Measurements from ENCODE around the gene VPS4B. TPM values are rescaled to one million over a fixed set of nuclear protein-coding genes. Genes with fewer than 3 reads are reported as not detected.
"Not testable (repeated sequence)": the region's sequence is repeated elsewhere in the genome, so short reads cannot be mapped to it uniquely, and the experiment has no call there.

VPS4B gene
- 62.1 TPM for polyA plus RNA-seq (ENCODE audit: insufficient read length)
- long read RNA-seq, donor 1, transcript VPS4B-201 (11 exons, 3,324 nt), result major isoform, 6 of 25 reads
- long read RNA-seq, donor 1, partial matches to known transcripts, result 16 of 25 reads
- long read RNA-seq, donor 1, other reads (novel, unspliced or antisense), result 0 of 25 reads
- long read RNA-seq, donor 2, transcript VPS4B-201 (11 exons, 3,324 nt), result major isoform, 11 of 23 reads
- long read RNA-seq, donor 2, partial matches to known transcripts, result 12 of 23 reads
- long read RNA-seq, donor 2, other reads (novel, unspliced or antisense), result 0 of 23 reads
- long read RNA-seq, donor 3, transcript VPS4B-201 (11 exons, 3,324 nt), result major isoform, 9 of 22 reads
- long read RNA-seq, donor 3, partial matches to known transcripts, result 9 of 22 reads
- long read RNA-seq, donor 3, other reads (novel, unspliced or antisense), result 0 of 22 reads
- long read RNA-seq, donor 4, result 0 reads
- long read RNA-seq, donor 5, transcript VPS4B-201 (11 exons, 3,324 nt), result major isoform, 14 of 25 reads
- long read RNA-seq, donor 5, partial matches to known transcripts, result 10 of 25 reads
- long read RNA-seq, donor 5, other reads (novel, unspliced or antisense), result 0 of 25 reads
- long read RNA-seq, donor 6, transcript VPS4B-201 (11 exons, 3,324 nt), result major isoform, 10 of 32 reads
- long read RNA-seq, donor 6, partial matches to known transcripts, result 22 of 32 reads
- long read RNA-seq, donor 6, other reads (novel, unspliced or antisense), result 0 of 32 reads
- long read RNA-seq, donor 7, transcript VPS4B-201 (11 exons, 3,324 nt), result major isoform, 15 of 26 reads
- long read RNA-seq, donor 7, partial matches to known transcripts, result 9 of 26 reads
- long read RNA-seq, donor 7, other reads (novel, unspliced or antisense), result 0 of 26 reads
- long read RNA-seq, donor 8, partial matches to known transcripts, result 6 of 11 reads
- long read RNA-seq, donor 8, other reads (novel, unspliced or antisense), result 0 of 11 reads

DNA sequence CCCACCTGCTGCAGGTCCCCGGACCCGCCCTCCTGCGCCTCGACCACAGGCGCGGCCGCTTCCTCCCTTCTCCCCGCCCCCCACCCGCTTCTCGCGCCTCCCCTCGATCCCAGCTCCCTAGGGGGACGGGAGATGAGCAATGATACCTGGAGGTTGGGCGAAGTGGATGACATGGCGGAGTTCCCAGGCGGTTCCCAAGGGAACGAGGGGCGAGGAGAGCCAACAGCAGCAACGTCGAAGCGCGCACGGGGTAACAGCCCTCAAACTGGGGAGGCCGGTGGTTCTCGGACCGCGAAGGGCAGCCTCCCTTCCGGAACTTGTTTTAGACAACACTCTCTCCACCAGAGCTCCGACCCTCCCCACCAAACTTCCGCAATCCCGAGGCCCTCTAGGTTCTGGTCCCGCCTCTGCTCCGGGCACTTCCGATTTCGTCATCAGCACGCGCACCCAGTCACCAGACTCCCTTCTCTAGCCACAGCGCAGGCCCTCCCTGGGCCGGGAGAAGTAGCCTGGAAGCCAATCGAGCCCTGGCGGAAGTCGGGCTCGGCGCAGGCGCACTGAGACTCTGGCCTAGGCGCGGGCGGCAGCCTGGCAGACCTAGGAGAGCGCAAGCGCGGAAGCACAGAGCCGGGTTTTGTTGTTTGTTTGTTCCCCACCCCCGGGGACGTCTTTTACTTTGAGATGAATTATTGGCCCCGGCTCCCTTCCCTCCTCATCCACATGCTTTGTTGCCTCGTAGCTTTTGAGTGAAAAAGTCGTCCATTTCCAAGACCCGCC, at the start of gene VPS4B:
Gene VPS4B (minus strand): TSS at position 390 of the 777 bp plus-strand sequence. CDS start 217 bp downstream, at position 173.
- DNase-seq, result peak; percentile 99

- DNase-seq, result no peak
Observed at GRCh38 chr18:63470751-63471150, 48.5 kb upstream of the VPS4B start.

GRCh38 chr18:63468575-63468974, 46.3 kb upstream of the VPS4B start:
- DNase-seq, result no peak

DNA sequence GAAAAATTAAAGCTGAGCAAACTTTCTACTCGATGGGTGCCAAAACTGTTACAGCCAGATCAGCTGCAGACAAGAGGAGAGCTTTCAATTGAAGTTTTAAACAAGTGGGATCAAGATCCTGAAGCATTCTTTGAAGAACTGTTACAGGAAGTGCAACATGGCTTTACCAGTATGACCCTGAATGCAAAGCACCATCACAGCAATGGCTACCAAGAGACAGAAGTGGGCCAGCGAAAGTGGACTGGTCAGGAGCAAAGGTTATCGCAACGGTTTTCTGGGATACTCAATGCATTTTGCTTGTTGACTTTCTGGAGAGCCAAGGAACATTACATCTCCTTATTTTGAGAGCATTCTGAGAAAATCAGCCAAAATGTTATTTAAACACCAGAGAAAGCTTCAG, 45.4 kb upstream of the VPS4B start:
- no peak for DNase-seq

DNA sequence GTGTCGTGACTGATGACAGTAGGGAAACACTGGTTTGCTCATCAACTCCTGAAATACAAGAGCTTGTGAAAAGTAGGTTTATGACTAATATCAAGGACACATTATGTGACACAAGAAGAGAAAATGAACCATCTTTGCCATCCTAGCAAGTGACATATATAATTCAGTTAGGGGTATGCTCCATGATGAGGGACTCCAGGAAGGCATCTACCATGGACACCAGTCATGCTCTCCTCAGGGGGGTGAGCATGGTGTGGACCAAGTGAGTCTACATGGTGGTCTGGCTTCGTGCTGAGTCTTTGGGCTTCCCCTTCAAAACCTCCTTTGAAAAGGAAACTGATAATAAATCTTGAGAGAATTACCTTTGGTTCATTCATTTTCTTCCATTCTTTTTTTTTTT, 42.8 kb upstream of the VPS4B start:
- DNase-seq, result no peak

DNA sequence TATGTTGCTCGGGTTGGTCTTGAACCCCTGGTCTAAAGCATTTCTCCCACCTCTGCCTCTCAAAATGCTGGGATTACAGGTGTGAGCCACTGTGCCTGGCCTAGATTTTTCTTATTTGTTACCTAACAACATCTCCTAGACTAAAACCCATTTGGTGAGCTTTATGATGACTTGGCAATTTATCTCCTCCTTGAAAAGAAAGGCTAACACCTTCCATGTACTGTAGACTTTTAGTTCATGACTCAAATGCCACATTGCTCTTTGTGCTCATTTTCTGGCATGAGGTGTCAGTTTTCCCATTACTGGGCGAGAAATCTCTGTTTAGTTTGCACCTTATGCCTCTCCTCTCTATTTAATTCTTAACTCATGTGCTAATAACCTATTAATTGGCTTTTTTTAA, 42.2 kb upstream of the VPS4B start:
- DNase-seq, result no peak

- no peak for DNase-seq
Observed at GRCh38 chr18:63460414-63460813, 38.1 kb upstream of the VPS4B start.

GRCh38 chr18:63457977-63458376, 35.7 kb upstream of the VPS4B start:
- DNase-seq, result no peak

DNA sequence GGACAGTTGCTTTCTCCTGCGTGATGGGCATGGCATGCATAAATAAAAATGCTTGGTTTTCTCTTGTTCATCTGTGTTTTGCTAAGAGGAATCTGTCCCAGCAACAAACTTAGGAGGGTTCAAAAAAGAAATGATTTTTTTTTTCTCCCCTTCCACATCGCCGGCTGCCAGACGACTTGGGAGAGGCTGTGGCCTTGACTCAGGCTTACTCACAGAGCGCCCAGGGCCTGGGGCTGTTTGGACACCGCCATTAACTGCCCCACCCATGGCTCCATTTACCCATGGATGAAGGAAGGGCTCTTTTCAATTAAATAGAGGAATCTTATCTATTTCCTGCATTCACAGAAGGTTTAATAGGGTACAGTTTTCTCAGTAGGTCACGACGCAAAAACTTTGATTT, 32.2 kb upstream of the VPS4B start:
- no peak for DNase-seq

- not testable (repeated sequence) for DNase-seq
Observed at GRCh38 chr18:63452751-63453150, 30.5 kb upstream of the VPS4B start.

- peak; percentile 20 for DNase-seq
Observed at GRCh38 chr18:63451799-63452660, 29.8 kb upstream of the VPS4B start.

DNA sequence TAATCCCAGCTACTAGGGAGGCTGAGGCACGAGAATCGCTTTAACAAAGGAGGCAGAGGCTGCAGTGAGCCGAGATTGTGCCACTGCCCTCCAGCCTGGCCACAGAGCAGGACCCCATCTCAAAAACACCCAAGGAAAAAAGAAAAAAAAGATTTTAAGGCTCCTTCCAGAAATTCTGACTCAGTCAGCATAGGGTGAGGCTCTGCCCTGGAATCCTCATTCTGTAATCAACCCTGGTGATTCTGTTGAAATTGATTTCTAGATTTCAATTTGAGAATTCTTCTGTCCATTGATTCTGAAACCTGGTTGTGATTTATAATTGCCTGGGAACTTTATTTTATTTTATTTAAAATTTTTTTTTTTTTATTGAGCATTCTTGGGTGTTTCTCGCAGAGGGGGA, 27.1 kb upstream of the VPS4B start:
- DNase-seq, result no peak

- no peak for DNase-seq
Observed at GRCh38 chr18:63447066-63447465, 24.8 kb upstream of the VPS4B start.

- DNase-seq, result no peak
Observed at GRCh38 chr18:63446266-63446665, 24.0 kb upstream of the VPS4B start.

DNA sequence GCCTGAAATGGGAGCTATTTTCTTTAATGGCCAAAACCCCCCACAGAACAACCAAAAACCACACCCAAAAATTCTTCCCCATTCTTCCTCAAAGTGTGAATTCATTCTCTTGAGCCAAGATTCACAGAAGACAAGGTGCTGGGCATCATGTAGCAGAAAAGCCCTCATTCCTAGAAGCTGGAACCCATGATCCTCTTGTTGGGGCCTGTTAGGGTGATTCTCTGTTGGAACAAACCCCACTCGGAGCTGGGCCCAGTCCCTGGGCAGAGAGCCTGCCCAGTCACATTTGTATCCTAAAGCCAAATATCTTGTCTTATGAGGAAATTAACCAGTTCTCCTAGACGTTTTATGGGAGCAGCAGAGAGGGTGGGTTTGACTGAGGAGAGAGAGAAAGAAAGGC, 22.8 kb upstream of the VPS4B start:
- no peak for DNase-seq

DNA sequence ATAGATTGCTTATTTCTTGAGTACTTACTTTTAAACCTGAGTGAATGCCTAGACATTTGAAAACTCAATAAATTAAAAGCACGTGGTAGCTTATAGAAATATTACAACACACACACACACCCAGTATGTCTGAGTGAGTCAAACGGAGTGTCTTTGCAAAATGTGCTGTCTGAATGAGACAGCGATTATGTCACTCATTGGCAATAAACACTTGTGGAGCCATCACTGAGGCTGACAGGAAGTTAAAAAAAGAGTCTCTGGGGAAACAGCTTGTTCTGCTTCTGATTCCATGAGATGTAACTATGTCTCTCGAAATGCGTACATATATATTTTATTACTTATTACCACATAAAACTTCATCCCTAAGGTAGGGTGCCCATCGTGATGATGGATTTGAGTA, 22.3 kb upstream of the VPS4B start:
- no peak for DNase-seq

- DNase-seq, result no peak
Observed at GRCh38 chr18:63443829-63444228, 21.6 kb upstream of the VPS4B start.

GRCh38 chr18:63440881-63441280, 18.6 kb upstream of the VPS4B start:
- no peak for DNase-seq

GRCh38 chr18:63440219-63440618, 17.9 kb upstream of the VPS4B start:
- no peak for DNase-seq

GRCh38 chr18:63439334-63439733, 17.1 kb upstream of the VPS4B start:
- DNase-seq, result peak; percentile 74

DNA sequence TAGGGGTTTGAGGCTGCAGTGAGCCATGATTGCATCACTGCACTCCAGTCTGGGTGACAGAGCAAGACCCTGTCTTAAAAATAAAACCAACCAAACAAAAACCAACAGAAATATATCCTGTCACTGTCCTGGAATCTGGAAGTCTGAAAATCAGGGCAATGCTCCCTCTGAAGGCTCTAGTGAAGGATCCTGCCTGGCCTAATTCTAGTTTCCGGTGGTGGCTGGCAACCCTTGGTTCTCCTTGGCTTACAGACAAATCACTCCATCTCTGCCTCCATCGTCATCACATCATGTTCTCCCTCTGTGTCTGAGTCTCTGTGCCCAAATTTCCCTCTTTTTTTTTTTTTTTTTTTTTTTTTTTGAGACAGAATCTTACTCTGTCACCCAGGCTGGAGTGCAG, 15.9 kb upstream of the VPS4B start:
- no peak for DNase-seq
